ENCODE measurements around the gene DGKI.
"Not testable (repeated sequence)": the region's sequence is repeated elsewhere in the genome, so short reads cannot be mapped to it uniquely, and the experiment has no call there.

The DGKI gene

DNA sequence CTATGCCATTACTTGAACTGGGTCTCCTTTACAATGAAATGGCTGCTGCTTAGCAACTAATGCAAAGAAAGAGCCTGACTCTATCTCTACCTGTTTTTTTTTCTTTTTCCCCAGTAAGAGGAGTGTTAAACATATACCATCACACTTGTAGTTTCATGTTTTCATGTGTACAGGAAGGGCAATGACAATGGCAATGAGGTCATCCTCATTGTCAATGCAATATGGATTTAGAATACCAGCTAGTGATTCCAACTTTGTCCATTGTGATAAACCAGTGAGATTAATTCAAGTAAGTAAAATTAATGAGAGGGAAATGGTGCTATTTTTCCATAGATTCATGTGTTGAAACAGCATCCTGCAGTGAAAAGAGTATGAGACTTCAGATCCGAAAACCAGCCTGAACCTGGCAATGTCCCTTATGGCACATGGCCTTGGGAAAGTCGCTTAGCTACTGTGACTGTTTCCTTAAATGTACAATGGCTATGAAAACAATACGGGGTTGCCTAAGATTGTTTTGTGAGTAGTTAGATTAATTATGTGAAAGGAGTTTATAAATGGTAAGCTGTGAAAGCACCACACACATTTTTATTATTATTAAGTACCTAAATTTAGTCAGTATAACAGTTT lies 11.2 kb downstream of the DGKI start:
- no peak for DNase-seq (ENCODE audit: low read depth)

GRCh38 chr7:137834552-137834951 lies 12.2 kb downstream of the DGKI start:
- DNase-seq (ENCODE audit: low read depth): no peak

- DNase-seq (ENCODE audit: low read depth): not testable (repeated sequence)
These were observed 13.8 kb downstream of the DGKI start for GRCh38 chr7:137832990-137833389.

GRCh38 chr7:137832382-137832781 lies 14.4 kb downstream of the DGKI start:
- no peak for DNase-seq (ENCODE audit: low read depth)

DNA sequence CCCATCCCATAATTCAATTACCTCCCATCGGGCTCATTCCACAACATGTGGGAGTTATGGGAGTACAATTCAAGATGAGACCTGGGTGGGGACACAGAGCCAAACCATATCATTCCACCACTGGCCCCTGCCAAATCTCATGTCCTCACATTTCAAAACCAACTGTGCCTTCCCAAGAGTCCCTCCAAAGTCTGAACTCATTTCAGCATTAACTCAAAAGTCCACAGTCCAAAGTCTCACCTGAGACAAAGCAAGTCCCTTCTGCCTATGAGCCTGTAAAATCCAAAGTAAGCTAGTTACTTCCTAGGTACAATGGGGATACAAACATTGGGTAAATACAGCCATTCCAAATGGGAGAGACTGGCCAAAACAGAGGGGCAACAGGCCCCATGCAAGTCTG lies 15.2 kb downstream of the DGKI start:
- DNase-seq (ENCODE audit: low read depth): not testable (repeated sequence)

DNA sequence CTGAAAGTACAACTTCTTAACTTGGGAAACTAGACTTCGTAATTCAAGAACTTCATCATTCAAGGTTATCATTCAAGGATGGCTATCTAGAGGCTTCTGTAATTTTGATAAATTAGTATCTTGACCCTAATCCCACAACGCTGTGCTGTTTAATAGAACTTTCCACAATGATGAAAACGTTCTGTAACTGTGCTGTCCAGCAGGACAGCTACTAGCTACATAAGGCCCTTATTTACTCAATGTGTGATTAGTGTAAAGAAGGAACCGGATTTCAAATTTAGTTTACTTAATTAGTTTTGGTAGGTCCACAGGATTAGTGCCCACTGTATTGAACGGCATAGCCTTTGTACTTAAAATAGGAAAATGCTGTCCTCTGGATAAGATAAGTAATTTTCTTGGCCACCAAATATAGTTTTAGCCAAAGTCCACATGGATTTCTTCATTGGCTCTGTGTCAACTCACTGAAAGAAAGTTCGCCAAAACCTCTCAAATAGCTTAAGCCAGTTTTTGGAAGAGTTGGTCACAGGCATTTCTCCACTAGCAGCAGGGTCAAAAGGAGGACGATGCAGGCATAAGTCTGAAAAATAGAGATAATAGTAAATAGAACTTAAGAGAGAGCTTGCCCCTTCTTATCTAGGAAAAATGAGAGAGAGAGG lies 17.3 kb downstream of the DGKI start:
- no peak for DNase-seq (ENCODE audit: low read depth)

DNA sequence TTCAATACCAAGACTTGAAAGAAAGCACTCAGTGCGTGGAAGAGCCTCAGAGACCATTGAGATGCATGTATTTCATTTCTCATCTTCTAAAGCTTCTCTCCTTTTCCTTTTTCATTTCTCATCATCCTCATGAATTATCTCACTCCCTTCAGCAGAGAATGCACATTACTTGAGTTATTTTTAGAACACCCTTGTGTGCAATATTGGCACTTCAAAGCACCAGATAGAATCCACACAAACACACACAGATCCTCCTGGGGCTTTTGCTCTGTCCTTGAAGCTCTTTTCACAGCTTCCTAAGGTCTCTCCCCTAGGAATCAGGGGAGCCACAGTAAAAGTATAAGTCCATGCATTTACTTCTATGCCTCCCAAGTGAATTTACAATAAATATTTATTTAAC lies 18.3 kb downstream of the DGKI start:
- DNase-seq (ENCODE audit: low read depth): no peak

GRCh38 chr7:137825489-137825888 lies 21.3 kb downstream of the DGKI start:
- DNase-seq (ENCODE audit: low read depth): no peak

- DNase-seq (ENCODE audit: low read depth): peak; percentile 49
These were observed 25.9 kb downstream of the DGKI start for GRCh38 chr7:137820677-137821420.

DNA sequence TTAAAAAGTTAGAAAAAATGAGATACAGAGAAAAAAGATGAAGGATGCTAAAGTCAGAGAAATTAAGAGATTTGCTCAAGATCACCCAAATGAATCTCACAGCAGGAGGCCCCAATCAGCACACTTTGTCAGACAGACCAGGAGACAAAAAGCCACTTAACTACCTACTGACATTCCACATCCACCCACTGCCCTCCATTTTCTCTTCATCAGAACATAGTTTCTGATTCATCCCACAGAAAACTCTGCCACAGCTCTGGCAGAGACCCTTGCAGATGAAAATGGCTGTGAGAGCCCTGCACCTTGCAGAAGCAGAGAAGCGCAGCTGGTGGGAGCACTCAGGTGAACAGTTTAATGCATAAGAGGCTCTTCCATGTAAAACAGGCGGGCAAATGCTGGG lies 26.6 kb downstream of the DGKI start:
- no peak for DNase-seq (ENCODE audit: low read depth)

GRCh38 chr7:137818036-137818435 lies 28.7 kb downstream of the DGKI start:
- DNase-seq (ENCODE audit: low read depth): peak; percentile 34

GRCh38 chr7:137816696-137817320 lies 30.0 kb downstream of the DGKI start:
- peak; percentile 54 for DNase-seq (ENCODE audit: low read depth)

DNA sequence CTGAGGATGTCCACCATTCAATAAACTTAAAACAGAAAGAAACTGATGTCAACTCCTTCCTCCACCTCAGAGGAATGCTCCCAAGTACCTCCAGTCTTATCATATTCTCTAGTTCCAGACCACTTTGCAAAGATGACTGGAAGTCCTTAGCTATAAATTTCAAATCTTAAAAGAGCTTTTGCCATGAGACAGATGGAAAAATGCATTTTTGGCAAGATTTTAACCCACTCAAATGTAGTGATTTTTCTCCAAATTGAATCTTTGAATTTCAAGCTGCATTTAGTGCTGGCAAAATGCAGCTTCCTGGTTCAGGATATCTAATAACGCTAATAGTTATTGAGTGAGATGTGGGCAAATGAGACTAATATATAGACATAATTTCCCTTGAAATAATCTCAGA lies 33.2 kb downstream of the DGKI start:
- DNase-seq (ENCODE audit: low read depth): no peak

- DNase-seq (ENCODE audit: low read depth): no peak
These were observed 36.5 kb downstream of the DGKI start for GRCh38 chr7:137810248-137810647.

- DNase-seq (ENCODE audit: low read depth): no peak
These were observed 41.9 kb downstream of the DGKI start for GRCh38 chr7:137804836-137805235.

DNA sequence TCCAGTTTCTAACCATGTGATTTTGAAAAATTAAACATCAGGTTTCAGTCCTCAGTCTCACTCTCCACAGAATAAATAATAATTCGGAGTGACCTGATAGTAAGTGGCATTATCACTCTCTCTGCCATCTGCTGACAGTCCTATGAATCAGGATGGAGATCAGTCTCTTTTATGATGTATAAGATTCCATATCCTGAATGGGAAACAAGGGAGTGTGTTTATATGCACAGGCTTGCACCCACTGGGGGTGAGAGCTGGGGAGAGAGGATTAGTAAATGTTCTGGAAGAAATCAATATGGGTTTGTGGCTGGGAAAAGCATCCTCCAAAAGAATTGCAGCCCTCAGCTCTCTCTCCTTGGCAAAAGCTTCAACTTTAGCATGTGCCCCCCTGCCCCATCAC lies 45.3 kb downstream of the DGKI start:
- no peak for DNase-seq (ENCODE audit: low read depth)

GRCh38 chr7:137801003-137801402 lies 45.8 kb downstream of the DGKI start:
- peak; percentile 71 for DNase-seq (ENCODE audit: low read depth)

DNA sequence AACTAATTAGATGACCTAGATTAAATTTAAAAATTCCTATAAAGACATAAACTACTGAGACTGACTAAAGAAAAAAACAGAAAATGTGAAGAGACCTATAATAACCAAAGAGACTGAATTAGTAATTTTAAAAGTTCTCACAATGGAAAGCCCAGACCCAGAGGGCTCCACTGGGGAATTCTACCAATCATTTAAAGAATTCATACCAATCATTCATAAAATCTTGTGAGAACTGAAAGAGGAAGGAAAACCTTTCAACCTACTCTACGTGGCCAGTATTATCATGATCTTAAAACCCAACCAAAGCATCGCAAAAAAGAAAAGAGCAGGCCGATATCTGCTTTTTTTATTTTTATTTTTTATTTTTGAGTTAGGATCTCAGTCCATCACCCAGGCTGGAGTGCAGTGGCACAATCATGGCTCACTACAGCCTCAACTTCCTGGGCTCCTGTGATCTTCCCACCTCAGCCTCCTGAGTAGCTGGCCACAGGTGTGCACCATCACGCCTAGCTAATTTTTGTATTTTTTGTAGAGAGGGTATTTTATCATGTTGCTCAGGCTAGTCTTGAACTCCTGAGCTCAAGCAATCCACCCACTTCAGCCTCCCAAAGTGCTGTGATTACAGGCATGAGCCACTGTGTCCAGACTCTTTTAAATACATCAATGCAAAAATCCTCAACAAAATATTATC lies 48.6 kb downstream of the DGKI start:
- DNase-seq (ENCODE audit: low read depth): no peak

GRCh38 chr7:137795211-137795610 lies 51.6 kb downstream of the DGKI start:
- no peak for DNase-seq (ENCODE audit: low read depth)

GRCh38 chr7:137791930-137792329 lies 54.8 kb downstream of the DGKI start:
- no peak for DNase-seq (ENCODE audit: low read depth)

DNA sequence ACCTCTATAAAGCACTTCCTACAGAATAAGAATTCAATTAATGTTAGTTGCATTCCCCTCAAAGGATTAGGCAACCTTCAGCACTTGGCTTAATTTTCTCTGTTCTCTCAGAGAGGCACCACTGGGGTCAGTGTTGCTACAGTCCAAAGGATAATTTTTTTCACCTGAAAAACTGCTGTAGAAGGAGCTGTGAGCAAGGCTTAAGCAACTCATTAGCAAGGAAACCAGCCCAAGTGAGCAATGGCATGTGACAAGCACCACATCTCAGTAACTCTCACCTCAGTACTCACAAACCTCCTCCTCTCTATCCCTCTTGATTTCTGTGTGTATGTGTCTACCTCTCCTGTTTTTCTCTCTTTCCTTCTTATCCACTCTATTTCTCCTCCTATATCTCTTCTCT lies 55.9 kb downstream of the DGKI start:
- no peak for DNase-seq (ENCODE audit: low read depth)

DNA sequence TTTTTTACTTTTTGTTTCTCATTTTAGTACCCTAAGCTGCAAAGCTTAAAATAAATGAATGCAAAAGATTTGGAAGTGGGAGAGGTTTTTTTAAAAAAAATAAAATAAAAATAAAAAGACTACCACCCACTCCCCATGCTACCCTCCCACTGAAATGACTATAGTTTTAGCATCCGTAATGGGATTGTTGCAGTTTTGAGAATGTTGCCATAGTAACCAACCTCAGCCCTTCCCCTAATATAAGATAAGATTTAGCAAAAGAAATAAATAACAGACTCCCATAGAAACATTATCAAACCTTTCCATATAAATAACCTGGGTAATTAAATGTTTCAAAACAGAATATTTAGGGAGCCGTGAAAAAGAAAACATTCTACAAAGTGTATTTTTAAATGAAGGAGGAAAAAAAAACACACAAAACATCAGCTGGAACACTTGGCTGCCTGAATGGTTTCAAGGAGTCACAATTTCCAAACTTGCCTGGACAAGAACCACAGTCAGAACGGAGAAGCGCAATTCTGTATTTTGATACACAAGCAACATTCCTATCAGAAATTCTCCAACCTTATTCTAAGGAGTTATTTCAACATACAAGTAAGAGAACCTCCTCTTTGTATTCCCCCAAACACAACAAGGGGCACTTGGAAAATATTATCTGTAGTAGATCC lies 57.4 kb downstream of the DGKI start:
- no peak for DNase-seq (ENCODE audit: low read depth)

Measured in EH (cell line).